Measurements from ENCODE around the gene LRP1. TPM values are rescaled to one million over a fixed set of nuclear protein-coding genes. Genes with fewer than 3 reads are reported as not detected.

LRP1 gene
- total RNA-seq, 1 experiment from 2014 or later, result 28.8 TPM

- DNase-seq (ENCODE audit: low read depth), result no peak
Measured at GRCh38 chr12:57193706-57194245, 65.5 kb downstream of the LRP1 start.

GRCh38 chr12:57194253-57194652 is 66.0 kb downstream of the LRP1 start:
- DNase-seq (ENCODE audit: low read depth), result no peak

- DNase-seq (ENCODE audit: low read depth), result no peak
Measured at GRCh38 chr12:57195186-57195585, 66.9 kb downstream of the LRP1 start.

GRCh38 chr12:57195611-57196371 is 67.5 kb downstream of the LRP1 start:
- no peak for DNase-seq (ENCODE audit: low read depth)

- no peak for DNase-seq (ENCODE audit: low read depth)
Measured at GRCh38 chr12:57196439-57196838, 68.2 kb downstream of the LRP1 start.

GRCh38 chr12:57196956-57197355 is 68.7 kb downstream of the LRP1 start:
- no peak for DNase-seq (ENCODE audit: low read depth)

GRCh38 chr12:57198329-57198728 is 70.0 kb downstream of the LRP1 start:
- DNase-seq (ENCODE audit: low read depth), result no peak

- DNase-seq (ENCODE audit: low read depth), result no peak
Measured at GRCh38 chr12:57199191-57199590, 70.9 kb downstream of the LRP1 start.

GRCh38 chr12:57200497-57200896 is 72.2 kb downstream of the LRP1 start:
- no peak for DNase-seq (ENCODE audit: low read depth)

- DNase-seq (ENCODE audit: low read depth), result no peak
Measured at GRCh38 chr12:57201219-57201618, 72.9 kb downstream of the LRP1 start.

GRCh38 chr12:57201631-57202030 is 73.3 kb downstream of the LRP1 start:
- DNase-seq (ENCODE audit: low read depth), result no peak

GRCh38 chr12:57202321-57202720 is 74.0 kb downstream of the LRP1 start:
- DNase-seq (ENCODE audit: low read depth), result no peak

- DNase-seq (ENCODE audit: low read depth), result no peak
Measured at GRCh38 chr12:57203201-57203600, 74.9 kb downstream of the LRP1 start.

GRCh38 chr12:57203791-57204190 is 75.5 kb downstream of the LRP1 start:
- no peak for DNase-seq (ENCODE audit: low read depth)

GRCh38 chr12:57204454-57204853 is 76.2 kb downstream of the LRP1 start:
- no peak for DNase-seq (ENCODE audit: low read depth)

- DNase-seq (ENCODE audit: low read depth), result no peak
Measured at GRCh38 chr12:57205186-57205585, 76.9 kb downstream of the LRP1 start.

GRCh38 chr12:57205931-57206330 is 77.6 kb downstream of the LRP1 start:
- no peak for DNase-seq (ENCODE audit: low read depth)

GRCh38 chr12:57207731-57208630 is 79.7 kb downstream of the LRP1 start:
- no peak for DNase-seq (ENCODE audit: low read depth)

- no peak for DNase-seq (ENCODE audit: low read depth)
Measured at GRCh38 chr12:57208631-57209282, 80.5 kb downstream of the LRP1 start.

- DNase-seq (ENCODE audit: low read depth), result no peak
Measured at GRCh38 chr12:57209916-57210315, 81.6 kb downstream of the LRP1 start.

- DNase-seq (ENCODE audit: low read depth), result no peak
Measured at GRCh38 chr12:57210461-57210860, 82.2 kb downstream of the LRP1 start.

Measured in RPMI7951 (cell line).